GM19324 (cell line): ENCODE measurements around the gene TRAF3IP3.

Source experiments
- ATAC-seq: cut with Tn5 transposase; IDR thresholded peaks from one replicate; pipeline ENCODE4 v1.9.1; 2021; ENCODE audit warnings: mild to moderate bottlenecking, moderate library complexity; ENCODE audit not compliant: unreplicated experiment, low FRiP score

The TRAF3IP3 gene

GRCh38 chr1:209736490-209737117 lies 19.2 kb upstream of the TRAF3IP3 start:
- no peak for ATAC-seq

- ATAC-seq = no peak
Measured at GRCh38 chr1:209737118-209737505, 18.7 kb upstream of the TRAF3IP3 start.

- no peak for ATAC-seq
Measured at GRCh38 chr1:209738270-209738669, 17.6 kb upstream of the TRAF3IP3 start.

GRCh38 chr1:209741193-209741592 lies 14.7 kb upstream of the TRAF3IP3 start:
- no peak for ATAC-seq

GRCh38 chr1:209741889-209742288 lies 14.0 kb upstream of the TRAF3IP3 start:
- ATAC-seq = no peak

- no peak for ATAC-seq
Measured at GRCh38 chr1:209742409-209743144, 13.3 kb upstream of the TRAF3IP3 start.

- no peak for ATAC-seq
Measured at GRCh38 chr1:209743145-209743482, 12.7 kb upstream of the TRAF3IP3 start.

- ATAC-seq = no peak
Measured at GRCh38 chr1:209746451-209747165, 9.2 kb upstream of the TRAF3IP3 start.

- peak; percentile 81 for ATAC-seq
Measured at GRCh38 chr1:209747580-209748262, 8.1 kb upstream of the TRAF3IP3 start.

GRCh38 chr1:209748620-209749019 lies 7.2 kb upstream of the TRAF3IP3 start:
- ATAC-seq = no peak

GRCh38 chr1:209749205-209749604 lies 6.6 kb upstream of the TRAF3IP3 start:
- ATAC-seq = no peak

GRCh38 chr1:209749670-209750323 lies 6.1 kb upstream of the TRAF3IP3 start:
- ATAC-seq = no peak

- peak; percentile 51 for ATAC-seq
Measured at GRCh38 chr1:209751627-209752231, 4.1 kb upstream of the TRAF3IP3 start.

GRCh38 chr1:209752890-209753289 lies 3.0 kb upstream of the TRAF3IP3 start:
- no peak for ATAC-seq

GRCh38 chr1:209755256-209755655 lies 597 bp upstream of the TRAF3IP3 start:
- no peak for ATAC-seq

GRCh38 chr1:209756615-209757445 lies 977 bp downstream of the TRAF3IP3 start:
- peak; percentile 40 for ATAC-seq

- ATAC-seq = no peak
Measured at GRCh38 chr1:209758400-209758799, 2.5 kb downstream of the TRAF3IP3 start.

GRCh38 chr1:209759829-209760359 lies 4.0 kb downstream of the TRAF3IP3 start:
- no peak for ATAC-seq

- no peak for ATAC-seq
Measured at GRCh38 chr1:209761011-209761635, 5.3 kb downstream of the TRAF3IP3 start.
